ENCODE measurements around the gene CENPU. TPM values are rescaled to one million over a fixed set of nuclear protein-coding genes. Genes with fewer than 3 reads are reported as not detected.

Gene CENPU
- total RNA-seq, 5 donors from 2014 or later (not counting 1 experiment from before 2014, with no cell fraction given), result 1.5 to 7.8 (median 3.0) TPM

GRCh38 chr4:184648054-184648312 is 85.9 kb downstream of the CENPU start:
- ATAC-seq (replicated peaks in 1 of 4), result no peak
- Mint-ChIP-seq H3K4me3 (peak overlapping the region; percentile 98), H3K27ac (peak overlapping the region; percentile 96 to 97), H3K4me1 (peaks cover 55 to 62% (median 57%) of the 10 kb centered on the region in 3 donors), H3K27me3 (no peaks in the 10 kb centered on the region), H3K9me3 (no peaks in the 10 kb centered on the region), H3K36me3 (peaks cover 15% of the 10 kb centered on the region)
- Histone ChIP-seq H3K4me3 (ENCODE audit: control insufficient read depth in 1 of 2, extremely low read depth in 1 of 2, low read length in 1 of 2) (peak overlapping the region; percentile 85 to 97), H3K4me1 (ENCODE audit: control insufficient read depth in 1 of 2, extremely low read depth in 1 of 2, insufficient read depth in 2 of 2, low read length in 2 of 2) (peaks cover 35 to 37% of the 10 kb centered on the region in 2 experiments), H3K27me3 (replicated peaks in 1 of 2; ENCODE audit: control insufficient read depth in 2 of 2, extremely low read depth in 1 of 2, insufficient read depth in 2 of 2, low read length in 1 of 2) (no peaks in the 10 kb centered on the region), H3K27ac (ENCODE audit: low read length) (peak overlapping the region; percentile 68), H3K36me3 (ENCODE audit: control insufficient read depth in 2 of 2, extremely low read depth in 1 of 2, insufficient read depth in 1 of 2, low read length in 1 of 2) (peaks cover 0 to 6% of the 10 kb centered on the region in 2 donors), H3K9me3 (no peaks in the 10 kb centered on the region)
- 3% methylated on average over 4 of the region's 6 CpGs for WGBS (ENCODE audit: insufficient coverage)
- POLR2A ChIA-PET, result interaction anchor here in 1 of 2 donors (0.6 kb wide), 2 partner anchors 108 to 354 kb away, joined by 3 read pairs; no protein-coding TSS in a partner anchor
- CTCF ChIA-PET, result interaction anchor here (1.1 to 1.9 kb wide), 3 partner anchors 382 to 385 kb away, joined by 3 to 16 read pairs (median 3); no protein-coding TSS in a partner anchor
- DNase-seq, result no peak

GRCh38 chr4:184647266-184648053 is 86.4 kb downstream of the CENPU start:
- Histone ChIP-seq H3K27ac (ENCODE audit: low read length) (peak overlapping the region; percentile 68), H3K4me1 (ENCODE audit: control insufficient read depth in 1 of 2, extremely low read depth in 1 of 2, insufficient read depth in 2 of 2, low read length in 2 of 2) (peaks cover 35 to 37% of the 10 kb centered on the region in 2 experiments), H3K4me3 (ENCODE audit: control insufficient read depth in 1 of 2, extremely low read depth in 1 of 2, low read length in 1 of 2) (peak overlapping the region; percentile 85 to 97), H3K27me3 (replicated peaks in 1 of 2; ENCODE audit: control insufficient read depth in 2 of 2, extremely low read depth in 1 of 2, insufficient read depth in 2 of 2, low read length in 1 of 2) (no peaks in the 10 kb centered on the region), H3K9me3 (no peaks in the 10 kb centered on the region), H3K36me3 (ENCODE audit: control insufficient read depth in 2 of 2, extremely low read depth in 1 of 2, insufficient read depth in 1 of 2, low read length in 1 of 2) (peaks cover 0 to 8% of the 10 kb centered on the region in 2 donors)
- no peak for DNase-seq
- peak overlapping the region; percentile 96 to 97 for H3K27ac Mint-ChIP-seq
- ChIA-PET POLR2A (no interaction called here), CTCF (interaction anchor here (0.6 to 1.2 kb wide), 5 partner anchors 68 to 384 kb away, joined by 3 to 4 read pairs (median 3); no protein-coding TSS in a partner anchor)
- peaks cover 16% of the 10 kb centered on the region for H3K36me3 Mint-ChIP-seq
- peak overlapping the region; percentile 98 for H3K4me3 Mint-ChIP-seq
- H3K27me3 Mint-ChIP-seq, result no peaks in the 10 kb centered on the region
- no peaks in the 10 kb centered on the region for H3K9me3 Mint-ChIP-seq
- WGBS (ENCODE audit: insufficient coverage), result 32% methylated on average over 3 of the region's 7 CpGs
- peaks cover 58 to 66% (median 59%) of the 10 kb centered on the region in 3 donors for H3K4me1 Mint-ChIP-seq
- ATAC-seq (replicated peaks in 1 of 4), result no peak

- no peaks in the 10 kb centered on the region for H3K27me3 Mint-ChIP-seq
- ATAC-seq (replicated peaks in 1 of 4) (no peak), DNase-seq (no peak)
- peak overlapping the region; percentile 98 for H3K4me3 Mint-ChIP-seq
- H3K36me3 Mint-ChIP-seq, result peaks cover 28% of the 10 kb centered on the region
- peaks cover 69 to 72% (median 72%) of the 10 kb centered on the region in 3 donors for H3K4me1 Mint-ChIP-seq
- Histone ChIP-seq H3K4me1 (ENCODE audit: control insufficient read depth in 1 of 2, extremely low read depth in 1 of 2, insufficient read depth in 2 of 2, low read length in 2 of 2) (peaks cover 38 to 39% of the 10 kb centered on the region in 2 experiments), H3K27ac (ENCODE audit: low read length) (no peak overlapping the region), H3K36me3 (ENCODE audit: control insufficient read depth in 2 of 2, extremely low read depth in 1 of 2, insufficient read depth in 1 of 2, low read length in 1 of 2) (peaks cover 0 to 14% of the 10 kb centered on the region in 2 donors), H3K27me3 (replicated peaks in 1 of 2; ENCODE audit: control insufficient read depth in 2 of 2, extremely low read depth in 1 of 2, insufficient read depth in 2 of 2, low read length in 1 of 2) (no peaks in the 10 kb centered on the region), H3K9me3 (no peaks in the 10 kb centered on the region), H3K4me3 (ENCODE audit: control insufficient read depth in 1 of 2, extremely low read depth in 1 of 2, low read length in 1 of 2) (no peak overlapping the region)
- H3K9me3 Mint-ChIP-seq, result no peaks in the 10 kb centered on the region
- ChIA-PET POLR2A (no interaction called here), CTCF (no interaction called here)
- peak overlapping the region; percentile 47 to 97 for H3K27ac Mint-ChIP-seq
- no CpG with 5 or more reads among the region's 6 CpGs for WGBS (ENCODE audit: insufficient coverage)
These were observed 87.8 kb downstream of the CENPU start for GRCh38 chr4:184645904-184646610.

GRCh38 chr4:184644553-184645307 is 89.2 kb downstream of the CENPU start:
- Histone ChIP-seq H3K9me3 (no peaks in the 10 kb centered on the region), H3K4me1 (ENCODE audit: control insufficient read depth in 1 of 2, extremely low read depth in 1 of 2, insufficient read depth in 2 of 2, low read length in 2 of 2) (peaks cover 26 to 37% of the 10 kb centered on the region in 2 experiments), H3K27ac (ENCODE audit: low read length) (no peak overlapping the region), H3K4me3 (ENCODE audit: control insufficient read depth in 1 of 2, extremely low read depth in 1 of 2, low read length in 1 of 2) (no peak overlapping the region), H3K27me3 (replicated peaks in 1 of 2; ENCODE audit: control insufficient read depth in 2 of 2, extremely low read depth in 1 of 2, insufficient read depth in 2 of 2, low read length in 1 of 2) (no peaks in the 10 kb centered on the region), H3K36me3 (ENCODE audit: control insufficient read depth in 2 of 2, extremely low read depth in 1 of 2, insufficient read depth in 1 of 2, low read length in 1 of 2) (peaks cover 0 to 20% of the 10 kb centered on the region in 2 donors)
- ChIA-PET POLR2A (no interaction called here), CTCF (interaction anchor here in 1 of 2 donors (0.5 kb wide), 1 partner anchor 490 kb away, joined by 3 read pairs; no protein-coding TSS in a partner anchor)
- H3K36me3 Mint-ChIP-seq, result peaks cover 31% of the 10 kb centered on the region
- ATAC-seq (replicated peaks in 1 of 4) (no peak), DNase-seq (no peak)
- WGBS (ENCODE audit: insufficient coverage), result 72% methylated on average over 5 of the region's 9 CpGs
- H3K9me3 Mint-ChIP-seq, result no peaks in the 10 kb centered on the region
- H3K4me3 Mint-ChIP-seq, result peak overlapping the region in 2 of 3 donors; percentile 6 to 9
- H3K27ac Mint-ChIP-seq, result no peak overlapping the region
- peaks cover 72 to 74% (median 73%) of the 10 kb centered on the region in 3 donors for H3K4me1 Mint-ChIP-seq
- no peaks in the 10 kb centered on the region for H3K27me3 Mint-ChIP-seq

Other genes with a start within 250 kb of the CENPU start
- 10 to 100 TPM; 10.7 to 23.5 (median 19.9) TPM for gene CASP3, start 84.6 kb downstream of the CENPU start, total RNA-seq
- 10 to 100 TPM; 11.6 to 14.8 (median 12.4) TPM for gene PRIMPOL, start 84.4 kb downstream of the CENPU start, total RNA-seq
- gene ACSL1, start 91.9 kb upstream of the CENPU start, total RNA-seq, result 10 to 100 TPM in 3 of 5 donors, 1 to 10 TPM in 2; 8.6 to 13.7 (median 11.3) TPM

All from T-cell (primary cell).